Panc1 (cell line): Measurements from ENCODE around the gene FOXK2. TPM values are rescaled to one million over a fixed set of nuclear protein-coding genes. Genes with fewer than 3 reads are reported as not detected.

Experiments used
- ATAC-seq: fragments of 200-7000 bp; cut with Tn5 transposase; 2 replicates; pipeline ENCODE4 v1.9.1; 2020; ENCODE audit warnings: mild to moderate bottlenecking, moderate library complexity
- BruUV-seq: library from RNA; stranded (reverse); fragments of 400-500 nt; replicated peaks from 2 replicates; lab custom pipeline; 2021; lab: Mats Ljungman, UMichigan
- CTCF ChIA-PET: fragments of 300-600 bp; sonication (Branson Sonifier 250); formaldehyde crosslinking; loops from one replicate; lab custom pipeline; 2022; ENCODE audit warnings: antibody characterized with exemption; lab: Charles Lee
- POLR2A ChIA-PET: fragments of 300-600 bp; sonication (Branson Sonifier 250); formaldehyde crosslinking; loops from one replicate; lab custom pipeline; 2022; ENCODE audit warnings: antibody characterized with exemption; lab: Charles Lee
- DNase-seq: peaks from one replicate; pipeline ENCODE4 v3.0.0-alpha.2; 2010; ENCODE audit warnings: low read depth, low spot score
- H3K27ac ChIP-seq: 2 replicates; pipeline ENCODE4 v1.5.1; 2011; ENCODE audit warnings: mild to moderate bottlenecking, low read length, inconsistent platforms
- H3K27me3 ChIP-seq: fragments of 200-500 bp; sonication (Bioruptor generic); 2 replicates; pipeline ENCODE4 v1.6.0; 2014; ENCODE audit warnings: low read length, inconsistent platforms; ENCODE audit not compliant: control insufficient read depth, insufficient read depth
- H3K36me3 ChIP-seq: fragments of 200-500 bp; sonication (Bioruptor generic); 2 replicates; pipeline ENCODE4 v1.5.1; 2014; ENCODE audit warnings: inconsistent platforms, mild to moderate bottlenecking, low read length, moderate library complexity; ENCODE audit not compliant: control insufficient read depth, insufficient read depth
- H3K4me1 ChIP-seq: 2 replicates; pipeline ENCODE4 v1.5.1; 2011; ENCODE audit warnings: inconsistent platforms, mild to moderate bottlenecking, low read length, moderate library complexity; ENCODE audit not compliant: control insufficient read depth, insufficient read depth
- H3K4me3 ChIP-seq, 2 experiments: 2 replicates each; pipeline ENCODE4 v1.5.1; 2011 to 2012; ENCODE audit warnings: low read depth in 2 of 2, low read length in 2 of 2, mild to moderate bottlenecking in 2 of 2, inconsistent platforms in 1 of 2, moderate library complexity in 1 of 2
- H3K9me3 ChIP-seq: fragments of 200-500 bp; sonication (Bioruptor generic); 2 replicates; pipeline ENCODE4 v1.5.1; 2014; ENCODE audit warnings: low read depth, mild to moderate bottlenecking, inconsistent platforms, low read length, moderate library complexity; ENCODE audit not compliant: control insufficient read depth, insufficient read depth
- POLR2AphosphoS5 ChIP-seq: IDR thresholded peaks from 2 replicates; pipeline ENCODE4 v1.6.1; 2012; ENCODE audit warnings: mild to moderate bottlenecking, low read depth, low read length, moderate library complexity
- SIN3A ChIP-seq: IDR thresholded peaks from 2 replicates; pipeline ENCODE4 v1.6.1; 2012; ENCODE audit warnings: low read depth, mild to moderate bottlenecking, low read length, moderate library complexity, borderline replicate concordance; ENCODE audit not compliant: insufficient read depth
- TCF7L2 ChIP-seq: IDR thresholded peaks from 2 replicates; pipeline ENCODE4 v1.6.1; 2011; ENCODE audit warnings: mild to moderate bottlenecking, low read depth, low read length, inconsistent platforms
- in situ Hi-C: cut with HindIII; loops from 2 replicates; pipeline ENCODE4 v1.10.0; 2016; ENCODE audit warnings: low sequenced_read_pairs, low pct_unique_long_range_greater_than_20kb
- intact Hi-C: fragments of 100-400 bp; cut with micrococcal nuclease; formaldehyde crosslinking; loops from one replicate; pipeline ENCODE4 v1.10.0; 2022; ENCODE audit not compliant: unreplicated experiment
- total RNA-seq: library from RNA; stranded (reverse); gene quantifications from one replicate; pipeline ENCODE4 v1.2.1, GENCODE V29; 2021; ENCODE audit not compliant: unreplicated experiment
- TF ChIP-seq, protein P1 (sequence below), 2 experiments: IDR thresholded peaks; 2 replicates each; pipeline ENCODE4 v1.6.1; 2011 to 2012; ENCODE audit warnings: low read depth in 2 of 2, control low read depth in 1 of 2, low read length in 1 of 2, mild to moderate bottlenecking in 1 of 2, moderate library complexity in 1 of 2; ENCODE audit not compliant: insufficient read depth in 1 of 2
- TF ChIP-seq, protein P2 (sequence below): fragments of 450-650 bp; IDR thresholded peaks from 2 replicates; pipeline ENCODE4 v1.5.1; 2017; ENCODE audit warnings: mild to moderate bottlenecking

Gene FOXK2
- total RNA-seq, 1 experiment from 2014 or later = 143 TPM

DNA sequence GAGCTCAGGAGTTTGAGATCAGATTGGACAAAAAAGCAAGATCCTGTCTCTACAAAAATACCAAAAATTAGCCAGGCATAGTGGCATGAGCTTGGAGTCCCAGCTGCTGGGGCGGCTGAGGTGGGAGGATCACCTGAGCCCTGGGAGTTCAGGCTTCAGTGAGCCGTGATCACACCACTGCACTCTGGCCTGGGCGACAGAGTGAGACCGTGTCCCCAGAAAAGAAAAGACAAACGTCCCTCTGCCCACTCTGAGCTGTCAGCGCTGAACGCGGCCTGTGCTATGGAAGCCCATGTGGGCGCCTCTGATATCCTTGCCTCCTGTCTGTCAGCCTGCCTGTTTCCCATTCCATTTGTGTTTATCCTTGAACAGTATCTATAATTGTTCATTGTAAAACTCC lies 50.7 kb downstream of the FOXK2 start:
- H3K36me3 ChIP-seq = peaks cover 14% of the 10 kb centered on the region
- H3K9me3 ChIP-seq = no peaks in the 10 kb centered on the region
- no peak overlapping the region for H3K4me3 ChIP-seq
- in situ Hi-C loops = no loop called here
- no peak overlapping the region for H3K27ac ChIP-seq
- ATAC-seq (no peak), DNase-seq (no peak)
- no peaks in the 10 kb centered on the region for H3K27me3 ChIP-seq
- ChIA-PET CTCF (no interaction called here), POLR2A (no interaction called here)
- H3K4me1 ChIP-seq = peaks cover 3% of the 10 kb centered on the region; the same call in 1 of the 2 replicates
- no TSS peak for BruUV-seq
- no peak for TF ChIP-seq SIN3A
- TF ChIP-seq, protein P1, sequence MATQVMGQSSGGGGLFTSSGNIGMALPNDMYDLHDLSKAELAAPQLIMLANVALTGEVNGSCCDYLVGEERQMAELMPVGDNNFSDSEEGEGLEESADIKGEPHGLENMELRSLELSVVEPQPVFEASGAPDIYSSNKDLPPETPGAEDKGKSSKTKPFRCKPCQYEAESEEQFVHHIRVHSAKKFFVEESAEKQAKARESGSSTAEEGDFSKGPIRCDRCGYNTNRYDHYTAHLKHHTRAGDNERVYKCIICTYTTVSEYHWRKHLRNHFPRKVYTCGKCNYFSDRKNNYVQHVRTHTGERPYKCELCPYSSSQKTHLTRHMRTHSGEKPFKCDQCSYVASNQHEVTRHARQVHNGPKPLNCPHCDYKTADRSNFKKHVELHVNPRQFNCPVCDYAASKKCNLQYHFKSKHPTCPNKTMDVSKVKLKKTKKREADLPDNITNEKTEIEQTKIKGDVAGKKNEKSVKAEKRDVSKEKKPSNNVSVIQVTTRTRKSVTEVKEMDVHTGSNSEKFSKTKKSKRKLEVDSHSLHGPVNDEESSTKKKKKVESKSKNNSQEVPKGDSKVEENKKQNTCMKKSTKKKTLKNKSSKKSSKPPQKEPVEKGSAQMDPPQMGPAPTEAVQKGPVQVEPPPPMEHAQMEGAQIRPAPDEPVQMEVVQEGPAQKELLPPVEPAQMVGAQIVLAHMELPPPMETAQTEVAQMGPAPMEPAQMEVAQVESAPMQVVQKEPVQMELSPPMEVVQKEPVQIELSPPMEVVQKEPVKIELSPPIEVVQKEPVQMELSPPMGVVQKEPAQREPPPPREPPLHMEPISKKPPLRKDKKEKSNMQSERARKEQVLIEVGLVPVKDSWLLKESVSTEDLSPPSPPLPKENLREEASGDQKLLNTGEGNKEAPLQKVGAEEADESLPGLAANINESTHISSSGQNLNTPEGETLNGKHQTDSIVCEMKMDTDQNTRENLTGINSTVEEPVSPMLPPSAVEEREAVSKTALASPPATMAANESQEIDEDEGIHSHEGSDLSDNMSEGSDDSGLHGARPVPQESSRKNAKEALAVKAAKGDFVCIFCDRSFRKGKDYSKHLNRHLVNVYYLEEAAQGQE (IDR thresholded peaks at IDR 0.05; ENCODE audit: insufficient read depth in 1 of 2, low read depth in 2 of 2, low read length in 1 of 2) = no peak
- TF ChIP-seq, protein P2, sequence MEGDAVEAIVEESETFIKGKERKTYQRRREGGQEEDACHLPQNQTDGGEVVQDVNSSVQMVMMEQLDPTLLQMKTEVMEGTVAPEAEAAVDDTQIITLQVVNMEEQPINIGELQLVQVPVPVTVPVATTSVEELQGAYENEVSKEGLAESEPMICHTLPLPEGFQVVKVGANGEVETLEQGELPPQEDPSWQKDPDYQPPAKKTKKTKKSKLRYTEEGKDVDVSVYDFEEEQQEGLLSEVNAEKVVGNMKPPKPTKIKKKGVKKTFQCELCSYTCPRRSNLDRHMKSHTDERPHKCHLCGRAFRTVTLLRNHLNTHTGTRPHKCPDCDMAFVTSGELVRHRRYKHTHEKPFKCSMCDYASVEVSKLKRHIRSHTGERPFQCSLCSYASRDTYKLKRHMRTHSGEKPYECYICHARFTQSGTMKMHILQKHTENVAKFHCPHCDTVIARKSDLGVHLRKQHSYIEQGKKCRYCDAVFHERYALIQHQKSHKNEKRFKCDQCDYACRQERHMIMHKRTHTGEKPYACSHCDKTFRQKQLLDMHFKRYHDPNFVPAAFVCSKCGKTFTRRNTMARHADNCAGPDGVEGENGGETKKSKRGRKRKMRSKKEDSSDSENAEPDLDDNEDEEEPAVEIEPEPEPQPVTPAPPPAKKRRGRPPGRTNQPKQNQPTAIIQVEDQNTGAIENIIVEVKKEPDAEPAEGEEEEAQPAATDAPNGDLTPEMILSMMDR = no peak
- no peak for TF ChIP-seq POLR2AphosphoS5
- TF ChIP-seq TCF7L2 = no peak
- intact Hi-C loops = no loop called here

DNA sequence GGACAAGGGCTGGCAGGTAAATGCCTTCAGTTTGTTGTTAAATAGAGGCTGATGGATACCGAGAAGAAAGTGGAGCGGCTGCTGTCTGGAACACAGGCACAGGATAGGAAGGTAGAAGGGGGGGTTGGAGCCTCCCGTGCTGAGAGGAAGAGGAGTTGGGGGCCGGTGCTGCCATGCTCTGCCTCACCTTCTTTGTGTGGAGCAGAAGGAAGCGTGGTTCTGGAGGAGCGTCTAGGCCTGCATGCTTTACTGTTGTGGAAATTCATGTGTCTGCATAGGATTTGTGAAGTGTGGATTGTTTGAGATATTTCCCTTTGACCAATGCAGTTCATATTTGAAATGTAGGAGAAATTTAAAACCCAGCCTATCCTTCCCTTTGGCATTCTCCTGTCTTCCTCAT lies 52.3 kb downstream of the FOXK2 start:
- Histone ChIP-seq H3K27ac (no peak overlapping the region), H3K4me3 (no peak overlapping the region), H3K4me1 (peaks cover 3% of the 10 kb centered on the region; the same call in 1 of the 2 replicates), H3K36me3 (peaks cover 14% of the 10 kb centered on the region), H3K27me3 (no peaks in the 10 kb centered on the region), H3K9me3 (no peaks in the 10 kb centered on the region)
- ATAC-seq = no peak
- intact Hi-C loops (no loop called here), in situ Hi-C loops (no loop called here)
- CTCF ChIA-PET = no interaction called here
- no peak for TF ChIP-seq POLR2AphosphoS5
- TF ChIP-seq, protein P1 (IDR thresholded peaks at IDR 0.05; ENCODE audit: insufficient read depth in 1 of 2, low read depth in 2 of 2, low read length in 1 of 2) = no peak
- no peak for TF ChIP-seq SIN3A
- TF ChIP-seq TCF7L2 = no peak
- TF ChIP-seq, protein P2 = no peak
- no peak for DNase-seq
- BruUV-seq = no TSS peak
- POLR2A ChIA-PET = no interaction called here
